Suppressor macrophage (primary cell): ENCODE results near the gene LIMK1.
A peak's percentile ranks its signal among the peaks of the same experiment; 100 is the strongest.
"Not testable (repeated sequence)": the region's sequence is repeated elsewhere in the genome, so short reads cannot be mapped to it uniquely, and the experiment has no call there.

Source experiments
- DNase-seq, 4 experiments: peaks; one replicate each; pipeline ENCODE4 v3.0.0-alpha.2; 2020 to 2022

The LIMK1 gene

GRCh38 chr7:74084722-74085578 is 1.3 kb downstream of the LIMK1 start:
- DNase-seq = peak in 1 of 4 experiments; percentile 8

GRCh38 chr7:74087791-74088453 is 4.3 kb downstream of the LIMK1 start:
- no peak for DNase-seq

GRCh38 chr7:74092321-74092963 is 8.8 kb downstream of the LIMK1 start:
- DNase-seq = peak; percentile 10 to 59 (median 35)

GRCh38 chr7:74092964-74093471 is 9.4 kb downstream of the LIMK1 start:
- DNase-seq = peak; percentile 89 to 95 (median 94)

GRCh38 chr7:74093671-74094223 is 10.1 kb downstream of the LIMK1 start:
- peak in 2 of 4 experiments; percentile 20 to 31 for DNase-seq

GRCh38 chr7:74094224-74095101 is 10.9 kb downstream of the LIMK1 start:
- DNase-seq = peak; percentile 91 to 96 (median 92)

- no peak for DNase-seq
Observed at GRCh38 chr7:74095135-74095534, 11.5 kb downstream of the LIMK1 start.

GRCh38 chr7:74097937-74098614 is 14.5 kb downstream of the LIMK1 start:
- DNase-seq = peak; percentile 79 to 91 (median 83)

- DNase-seq = no peak
Observed at GRCh38 chr7:74099031-74099430, 15.4 kb downstream of the LIMK1 start.

GRCh38 chr7:74101061-74101681 is 17.6 kb downstream of the LIMK1 start:
- DNase-seq = no peak

GRCh38 chr7:74103219-74103772 is 19.7 kb downstream of the LIMK1 start:
- no peak for DNase-seq

GRCh38 chr7:74104702-74105101 is 21.1 kb downstream of the LIMK1 start:
- no peak for DNase-seq

- no peak for DNase-seq
Observed at GRCh38 chr7:74105992-74106391, 22.4 kb downstream of the LIMK1 start.

- no peak for DNase-seq
Observed at GRCh38 chr7:74106846-74107245, 23.2 kb downstream of the LIMK1 start.

GRCh38 chr7:74115326-74115725 is 31.7 kb downstream of the LIMK1 start:
- no peak for DNase-seq

- no peak for DNase-seq
Observed at GRCh38 chr7:74116356-74116755, 32.8 kb downstream of the LIMK1 start.

- DNase-seq = no peak
Observed at GRCh38 chr7:74119831-74120230, 36.2 kb downstream of the LIMK1 start.

GRCh38 chr7:74121401-74122249 is 38.0 kb downstream of the LIMK1 start:
- no peak for DNase-seq

- not testable (repeated sequence) for DNase-seq
Observed at GRCh38 chr7:74123892-74124291, 40.3 kb downstream of the LIMK1 start.
